GM10266 (cell line): ENCODE measurements around the gene HSPBP1.

Source experiments
- DNase-seq: peaks from one replicate; pipeline ENCODE4 v3.0.0; 2012; ENCODE audit errors: extremely low spot score
- CTCF ChIP-seq: IDR thresholded peaks from 2 replicates; pipeline ENCODE4 v1.5.1; 2012; ENCODE audit warnings: mild to moderate bottlenecking, low read depth; ENCODE audit not compliant: control insufficient read depth, insufficient read depth; ENCODE audit errors: missing control alignments

HSPBP1 gene

GRCh38 chr19:55257461-55258420, 22.2 kb downstream of the HSPBP1 start:
- DNase-seq: peak; percentile 44

GRCh38 chr19:55256562-55257460, 23.1 kb downstream of the HSPBP1 start:
- no peak for TF ChIP-seq CTCF
- DNase-seq: no peak

More at GRCh38 chr19:55257461-55258420, 22.2 kb downstream of the HSPBP1 start:
- TF ChIP-seq CTCF: no peak

GRCh38 chr19:55255618-55256423, 24.1 kb downstream of the HSPBP1 start:
- no peak for TF ChIP-seq CTCF
- DNase-seq: peak; percentile 66

GRCh38 chr19:55254625-55254977, 25.3 kb downstream of the HSPBP1 start:
- no peak for DNase-seq
- TF ChIP-seq CTCF: no peak

- no peak for TF ChIP-seq CTCF
- peak; percentile 84 for DNase-seq
These were observed 25.9 kb downstream of the HSPBP1 start for GRCh38 chr19:55253842-55254624.
